Left ventricle myocardium inferior (tissue), 1 donor: ENCODE measurements around the gene NGLY1. TPM values are rescaled to one million over a fixed set of nuclear protein-coding genes. Genes with fewer than 3 reads are reported as not detected.

Experiments
- DNase-seq: peaks from one replicate; pipeline ENCODE4 v3.0.0-alpha.2; 2020
- H3K27ac ChIP-seq: fragments of 200-600 bp; replicated peaks from 2 replicates; pipeline ENCODE4 v1.8.0; 2021
- H3K27me3 ChIP-seq: fragments of 200-600 bp; 2 replicates; pipeline ENCODE4 v1.8.0; 2021; ENCODE audit warnings: low read depth
- H3K36me3 ChIP-seq: fragments of 200-600 bp; 2 replicates; pipeline ENCODE4 v1.8.0; 2021
- H3K4me1 ChIP-seq: fragments of 200-600 bp; 2 replicates; pipeline ENCODE4 v1.8.0; 2021
- H3K4me3 ChIP-seq: fragments of 200-600 bp; 2 replicates; pipeline ENCODE4 v1.8.0; 2021; ENCODE audit warnings: mild to moderate bottlenecking, moderate library complexity
- H3K9me3 ChIP-seq: fragments of 200-600 bp; replicated peaks from 2 replicates; pipeline ENCODE4 v1.8.0; 2021
- intact Hi-C: fragments of 100-400 bp; cut with micrococcal nuclease; formaldehyde crosslinking; loops from one replicate; pipeline ENCODE4 v1.11.0; 2022
- total RNA-seq: library from RNA; stranded (reverse); fragmentation: NEBNext Ultra II Directional; extraction: Animal tissue kit (Norgen Biotek cat#: 25700); gene quantifications from one replicate; pipeline ENCODE4 v1.2.1, GENCODE V29; 2021
- TF ChIP-seq, protein P1 (sequence below): fragments of 200-600 bp; IDR thresholded peaks from 2 replicates; pipeline ENCODE4 v1.8.0; 2021; ENCODE audit warnings: antibody characterized with exemption, mild to moderate bottlenecking, borderline replicate concordance
- donor health status: DM: no; HTN: yes; CAD: no; lungs with severe emphysema.

Gene NGLY1
- total RNA-seq, 1 donor from 2014 or later = 27.7 TPM

DNA sequence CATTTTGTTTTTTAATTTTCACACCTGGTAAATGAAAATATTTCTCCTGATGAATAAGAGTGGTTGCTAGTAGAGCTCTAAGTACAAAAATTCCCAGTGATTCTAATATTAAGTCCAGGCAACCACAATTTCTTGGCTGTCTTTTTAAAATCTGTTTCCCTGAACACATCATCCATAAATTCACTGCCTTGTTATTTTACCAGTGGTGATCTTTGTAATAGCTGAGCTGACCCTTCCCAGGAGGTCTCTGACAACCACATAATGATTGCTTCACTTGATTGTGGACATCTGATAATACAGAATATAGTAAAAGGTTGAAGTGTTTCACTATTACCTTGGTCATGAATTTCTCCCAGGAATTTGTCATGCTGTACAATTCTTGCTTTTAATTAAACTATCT is 104.7 kb downstream of the NGLY1 start:
- DNase-seq = no peak
- intact Hi-C loops = no loop called here
- Histone ChIP-seq H3K27me3 (no peaks in the 10 kb centered on the region), H3K4me1 (no peaks in the 10 kb centered on the region), H3K27ac (no peak overlapping the region), H3K36me3 (no peaks in the 10 kb centered on the region), H3K4me3 (no peak overlapping the region), H3K9me3 (no peaks in the 10 kb centered on the region)
- TF ChIP-seq, protein P1, sequence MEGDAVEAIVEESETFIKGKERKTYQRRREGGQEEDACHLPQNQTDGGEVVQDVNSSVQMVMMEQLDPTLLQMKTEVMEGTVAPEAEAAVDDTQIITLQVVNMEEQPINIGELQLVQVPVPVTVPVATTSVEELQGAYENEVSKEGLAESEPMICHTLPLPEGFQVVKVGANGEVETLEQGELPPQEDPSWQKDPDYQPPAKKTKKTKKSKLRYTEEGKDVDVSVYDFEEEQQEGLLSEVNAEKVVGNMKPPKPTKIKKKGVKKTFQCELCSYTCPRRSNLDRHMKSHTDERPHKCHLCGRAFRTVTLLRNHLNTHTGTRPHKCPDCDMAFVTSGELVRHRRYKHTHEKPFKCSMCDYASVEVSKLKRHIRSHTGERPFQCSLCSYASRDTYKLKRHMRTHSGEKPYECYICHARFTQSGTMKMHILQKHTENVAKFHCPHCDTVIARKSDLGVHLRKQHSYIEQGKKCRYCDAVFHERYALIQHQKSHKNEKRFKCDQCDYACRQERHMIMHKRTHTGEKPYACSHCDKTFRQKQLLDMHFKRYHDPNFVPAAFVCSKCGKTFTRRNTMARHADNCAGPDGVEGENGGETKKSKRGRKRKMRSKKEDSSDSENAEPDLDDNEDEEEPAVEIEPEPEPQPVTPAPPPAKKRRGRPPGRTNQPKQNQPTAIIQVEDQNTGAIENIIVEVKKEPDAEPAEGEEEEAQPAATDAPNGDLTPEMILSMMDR = no peak

- Histone ChIP-seq H3K27ac (no peak overlapping the region), H3K9me3 (no peaks in the 10 kb centered on the region), H3K36me3 (no peaks in the 10 kb centered on the region), H3K27me3 (no peaks in the 10 kb centered on the region), H3K4me3 (no peak overlapping the region), H3K4me1 (no peaks in the 10 kb centered on the region)
- TF ChIP-seq, protein P1 = no peak
- intact Hi-C loops = no loop called here
- no peak for DNase-seq
These were observed 106.1 kb downstream of the NGLY1 start for GRCh38 chr3:25677121-25677520.

GRCh38 chr3:25674670-25675069 is 108.6 kb downstream of the NGLY1 start:
- H3K36me3 ChIP-seq = no peaks in the 10 kb centered on the region
- TF ChIP-seq, protein P1 = no peak
- no peak overlapping the region for H3K27ac ChIP-seq
- intact Hi-C loops = no loop called here
- H3K4me1 ChIP-seq = no peaks in the 10 kb centered on the region
- no peak for DNase-seq
- H3K4me3 ChIP-seq = no peak overlapping the region
- no peaks in the 10 kb centered on the region for H3K9me3 ChIP-seq
- H3K27me3 ChIP-seq = no peaks in the 10 kb centered on the region

DNA sequence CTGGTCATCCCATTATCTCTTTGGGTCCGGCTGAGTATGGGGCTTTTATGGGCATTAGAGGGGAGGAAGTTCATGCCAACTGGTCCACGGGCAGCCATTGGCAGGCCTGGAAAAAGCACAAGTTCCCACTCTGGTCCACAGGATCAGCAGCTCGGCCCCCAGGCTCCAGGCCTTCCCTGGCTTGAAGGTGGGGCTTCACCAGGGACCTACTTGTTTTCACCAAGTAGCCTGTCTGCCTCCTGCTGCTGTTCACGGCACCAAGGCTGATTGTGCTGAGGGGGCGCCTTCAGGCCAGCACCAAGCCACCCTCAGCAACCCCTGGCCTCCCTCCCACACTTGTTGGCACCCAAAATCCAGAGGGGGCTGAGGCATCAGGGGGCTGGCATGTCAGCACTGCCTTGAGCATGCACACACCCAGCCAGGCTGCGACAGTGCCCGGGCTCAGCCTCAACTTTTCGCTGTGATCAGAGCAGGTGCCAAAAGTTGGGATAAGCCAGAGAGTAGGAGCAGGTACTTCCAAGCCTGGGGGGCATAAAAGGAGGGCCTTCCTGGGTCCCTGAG is 109.4 kb downstream of the NGLY1 start:
- Histone ChIP-seq H3K4me3 (no peak overlapping the region), H3K9me3 (no peaks in the 10 kb centered on the region), H3K4me1 (no peaks in the 10 kb centered on the region), H3K27ac (no peak overlapping the region), H3K27me3 (no peaks in the 10 kb centered on the region), H3K36me3 (no peaks in the 10 kb centered on the region)
- DNase-seq = no peak
- intact Hi-C loops = no loop called here
- TF ChIP-seq, protein P1 = no peak

Other genes starting within 250 kb of the NGLY1 start
- gene TOP2B, start 118.5 kb downstream of the NGLY1 start, total RNA-seq = 101 TPM
- gene OXSM, start 6.6 kb upstream of the NGLY1 start, total RNA-seq = 15.6 TPM